HEK293 (cell line): ENCODE data around the gene DGAT2L6.

Source experiments
- ATF2 ChIP-seq: fragments of 450-650 bp; formaldehyde crosslinking; IDR thresholded peaks from 2 replicates; pipeline ENCODE4 v1.5.1; 2016; ENCODE audit warnings: missing biosample characterization, missing genetic modification characterization, low read depth
- PRDM1 ChIP-seq: fragments of 450-650 bp; formaldehyde crosslinking; IDR thresholded peaks from 2 replicates; pipeline ENCODE4; 2016; ENCODE audit warnings: missing biosample characterization, missing genetic modification characterization
- SCRT1 ChIP-seq: fragments of 450-650 bp; formaldehyde crosslinking; IDR thresholded peaks from 2 replicates; pipeline ENCODE4 v1.5.1; 2016; ENCODE audit warnings: missing biosample characterization, missing genetic modification characterization, borderline replicate concordance
- YY1 ChIP-seq: fragments of 450-650 bp; formaldehyde crosslinking; IDR thresholded peaks from 2 replicates; pipeline ENCODE4 v1.5.1; 2018; ENCODE audit warnings: missing biosample characterization, missing genetic modification characterization
- ZBTB11 ChIP-seq: fragments of 450-650 bp; formaldehyde crosslinking; conservative IDR thresholded peaks from 2 replicates; pipeline ENCODE4 v1.5.1; 2016; ENCODE audit warnings: low read depth, missing biosample characterization, missing genetic modification characterization
- ZBTB17 ChIP-seq: fragments of 450-650 bp; formaldehyde crosslinking; IDR thresholded peaks from 2 replicates; pipeline ENCODE4 v1.5.1; 2016; ENCODE audit warnings: missing biosample characterization, missing genetic modification characterization
- ZEB2 ChIP-seq: fragments of 450-650 bp; formaldehyde crosslinking; IDR thresholded peaks from 2 replicates; pipeline ENCODE4 v1.5.1; 2016; ENCODE audit warnings: missing biosample characterization, missing genetic modification characterization
- ZFP3 ChIP-seq: fragments of 450-650 bp; formaldehyde crosslinking; IDR thresholded peaks from 2 replicates; pipeline ENCODE4 v1.5.1; 2016; ENCODE audit warnings: low read depth, missing biosample characterization, missing genetic modification characterization
- ZNF121 ChIP-seq: fragments of 450-650 bp; formaldehyde crosslinking; IDR thresholded peaks from 2 replicates; pipeline ENCODE4 v1.5.1; 2016; ENCODE audit warnings: missing biosample characterization, missing genetic modification characterization
- ZNF248 ChIP-seq: fragments of 450-650 bp; formaldehyde crosslinking; IDR thresholded peaks from 2 replicates; pipeline ENCODE4 v1.5.1; 2017; ENCODE audit warnings: missing biosample characterization, missing genetic modification characterization
- ZNF488 ChIP-seq: fragments of 450-650 bp; formaldehyde crosslinking; IDR thresholded peaks from 2 replicates; pipeline ENCODE4 v1.5.1; 2016; ENCODE audit warnings: missing biosample characterization, missing genetic modification characterization
- ZNF660 ChIP-seq: fragments of 450-650 bp; IDR thresholded peaks from 2 replicates; pipeline ENCODE4 v1.5.1; 2018; ENCODE audit warnings: missing biosample characterization, mild to moderate bottlenecking, missing genetic modification characterization
- ZNF785 ChIP-seq: fragments of 450-650 bp; formaldehyde crosslinking; IDR thresholded peaks from 2 replicates; pipeline ENCODE4 v1.5.1; 2016; ENCODE audit warnings: missing biosample characterization, missing genetic modification characterization
- TF ChIP-seq, protein P1 (sequence below): fragments of 450-650 bp; formaldehyde crosslinking; IDR thresholded peaks from 2 replicates; pipeline ENCODE4 v1.5.1; 2016; ENCODE audit warnings: missing biosample characterization, missing genetic modification characterization
- TF ChIP-seq, protein P2 (sequence below): fragments of 450-650 bp; formaldehyde crosslinking; IDR thresholded peaks from 2 replicates; pipeline ENCODE4 v1.5.1; 2017; ENCODE audit warnings: missing biosample characterization, missing genetic modification characterization
- TF ChIP-seq, protein P3 (sequence below): fragments of 450-650 bp; formaldehyde crosslinking; IDR thresholded peaks from 2 replicates; pipeline ENCODE4 v1.5.1; 2016; ENCODE audit warnings: missing biosample characterization, missing genetic modification characterization
- TF ChIP-seq, protein P4 (sequence below): IDR thresholded peaks from 2 replicates; pipeline ENCODE4 v1.6.1; 2011; ENCODE audit warnings: mild to moderate bottlenecking, low read depth, low read length, borderline replicate concordance

DGAT2L6 gene

GRCh38 chrX:70134116-70134477, 43.2 kb upstream of the DGAT2L6 start (continued):
- peak; percentile 93 for TF ChIP-seq ZBTB11
- 0 out of 2 replicates have a peak, but pooled peaks have one; percentile 30 for TF ChIP-seq ZNF785
- TF ChIP-seq PRDM1 (tag by site-specific recombination): peak; percentile 37; the same call in 1 of the 2 replicates
- TF ChIP-seq, protein P1, sequence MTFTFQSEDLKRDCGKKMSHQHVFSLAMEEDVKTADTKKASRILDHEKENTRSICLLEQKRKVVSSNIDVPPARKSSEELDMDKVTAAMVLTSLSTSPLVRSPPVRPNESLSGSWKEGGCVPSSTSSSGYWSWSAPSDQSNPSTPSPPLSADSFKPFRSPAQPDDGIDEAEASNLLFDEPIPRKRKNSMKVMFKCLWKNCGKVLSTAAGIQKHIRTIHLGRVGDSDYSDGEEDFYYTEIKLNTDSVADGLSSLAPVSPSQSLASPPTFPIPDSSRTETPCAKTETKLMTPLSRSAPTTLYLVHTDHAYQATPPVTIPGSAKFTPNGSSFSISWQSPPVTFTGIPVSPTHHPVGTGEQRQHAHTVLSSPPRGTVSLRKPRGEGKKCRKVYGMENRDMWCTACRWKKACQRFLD (tag by site-specific recombination): no peak
- TF ChIP-seq, protein P2, sequence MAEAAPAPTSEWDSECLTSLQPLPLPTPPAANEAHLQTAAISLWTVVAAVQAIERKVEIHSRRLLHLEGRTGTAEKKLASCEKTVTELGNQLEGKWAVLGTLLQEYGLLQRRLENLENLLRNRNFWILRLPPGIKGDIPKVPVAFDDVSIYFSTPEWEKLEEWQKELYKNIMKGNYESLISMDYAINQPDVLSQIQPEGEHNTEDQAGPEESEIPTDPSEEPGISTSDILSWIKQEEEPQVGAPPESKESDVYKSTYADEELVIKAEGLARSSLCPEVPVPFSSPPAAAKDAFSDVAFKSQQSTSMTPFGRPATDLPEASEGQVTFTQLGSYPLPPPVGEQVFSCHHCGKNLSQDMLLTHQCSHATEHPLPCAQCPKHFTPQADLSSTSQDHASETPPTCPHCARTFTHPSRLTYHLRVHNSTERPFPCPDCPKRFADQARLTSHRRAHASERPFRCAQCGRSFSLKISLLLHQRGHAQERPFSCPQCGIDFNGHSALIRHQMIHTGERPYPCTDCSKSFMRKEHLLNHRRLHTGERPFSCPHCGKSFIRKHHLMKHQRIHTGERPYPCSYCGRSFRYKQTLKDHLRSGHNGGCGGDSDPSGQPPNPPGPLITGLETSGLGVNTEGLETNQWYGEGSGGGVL (tag by site-specific recombination): no peak
- TF ChIP-seq, protein P3, sequence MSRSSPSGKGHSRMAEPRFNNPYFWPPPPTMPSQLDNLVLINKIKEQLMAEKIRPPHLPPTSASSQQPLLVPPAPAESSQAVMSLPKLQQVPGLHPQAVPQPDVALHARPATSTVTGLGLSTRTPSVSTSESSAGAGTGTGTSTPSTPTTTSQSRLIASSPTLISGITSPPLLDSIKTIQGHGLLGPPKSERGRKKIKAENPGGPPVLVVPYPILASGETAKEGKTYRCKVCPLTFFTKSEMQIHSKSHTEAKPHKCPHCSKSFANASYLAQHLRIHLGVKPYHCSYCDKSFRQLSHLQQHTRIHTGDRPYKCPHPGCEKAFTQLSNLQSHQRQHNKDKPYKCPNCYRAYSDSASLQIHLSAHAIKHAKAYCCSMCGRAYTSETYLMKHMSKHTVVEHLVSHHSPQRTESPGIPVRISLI (tag by site-specific recombination): no peak
- no peak for TF ChIP-seq ZBTB17 (tag by site-specific recombination)
- no peak for TF ChIP-seq ZNF248 (tag by site-specific recombination)
- no peak for TF ChIP-seq ATF2
- peak; percentile 9; the same call in 1 of the 2 replicates for TF ChIP-seq YY1
- no peak for TF ChIP-seq SCRT1 (tag by site-specific recombination)
- no peak for TF ChIP-seq ZEB2
- TF ChIP-seq ZFP3 (tag by site-specific recombination): no peak
- no peak for TF ChIP-seq ZNF121
- no peak for TF ChIP-seq ZNF488 (tag by site-specific recombination)
- TF ChIP-seq ZNF660 (tag by site-specific recombination): no peak
- TF ChIP-seq, protein P4, sequence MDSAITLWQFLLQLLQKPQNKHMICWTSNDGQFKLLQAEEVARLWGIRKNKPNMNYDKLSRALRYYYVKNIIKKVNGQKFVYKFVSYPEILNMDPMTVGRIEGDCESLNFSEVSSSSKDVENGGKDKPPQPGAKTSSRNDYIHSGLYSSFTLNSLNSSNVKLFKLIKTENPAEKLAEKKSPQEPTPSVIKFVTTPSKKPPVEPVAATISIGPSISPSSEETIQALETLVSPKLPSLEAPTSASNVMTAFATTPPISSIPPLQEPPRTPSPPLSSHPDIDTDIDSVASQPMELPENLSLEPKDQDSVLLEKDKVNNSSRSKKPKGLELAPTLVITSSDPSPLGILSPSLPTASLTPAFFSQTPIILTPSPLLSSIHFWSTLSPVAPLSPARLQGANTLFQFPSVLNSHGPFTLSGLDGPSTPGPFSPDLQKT: no peak
